GM21526 (cell line): ENCODE data around the gene AUTS2.

Experiments used
- ATAC-seq: cut with Tn5 transposase; IDR thresholded peaks from one replicate; pipeline ENCODE4 v1.9.1; 2021; ENCODE audit warnings: moderate library complexity; ENCODE audit not compliant: unreplicated experiment, low FRiP score

Gene AUTS2

DNA sequence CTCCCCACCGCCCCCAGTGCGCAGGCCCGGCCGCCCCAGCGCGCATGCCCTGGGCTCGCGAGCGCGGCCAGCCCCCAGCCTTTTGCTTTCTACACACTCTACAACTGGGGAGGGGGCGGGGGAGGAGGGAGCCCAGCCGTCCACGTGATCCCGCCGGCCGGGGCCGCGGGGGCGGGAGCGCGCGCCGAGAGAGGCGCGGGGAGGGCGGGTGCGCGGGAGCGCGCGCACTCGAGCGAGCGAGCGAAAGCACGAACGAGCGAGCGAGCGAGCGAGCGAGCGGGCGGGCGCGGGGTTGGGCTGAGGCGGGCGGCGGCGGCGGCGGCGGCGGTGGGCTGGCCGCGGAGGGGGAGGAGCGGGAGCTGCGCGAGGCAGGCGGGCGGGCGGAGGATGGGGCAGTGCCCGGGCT is at the start of gene AUTS2:
Gene AUTS2, plus strand, starts transcription at position 395 of the 406 bp plus-strand sequence. CDS start 1,179 bp downstream, outside the sequence.
- peak; percentile 54 for ATAC-seq

GRCh38 chr7:69550991-69551390 is 47.3 kb upstream of the AUTS2 start:
- ATAC-seq, result no peak

GRCh38 chr7:69553190-69553589 is 45.1 kb upstream of the AUTS2 start:
- ATAC-seq, result no peak

- ATAC-seq, result no peak
Measured at GRCh38 chr7:69561266-69561960, 36.9 kb upstream of the AUTS2 start.

DNA sequence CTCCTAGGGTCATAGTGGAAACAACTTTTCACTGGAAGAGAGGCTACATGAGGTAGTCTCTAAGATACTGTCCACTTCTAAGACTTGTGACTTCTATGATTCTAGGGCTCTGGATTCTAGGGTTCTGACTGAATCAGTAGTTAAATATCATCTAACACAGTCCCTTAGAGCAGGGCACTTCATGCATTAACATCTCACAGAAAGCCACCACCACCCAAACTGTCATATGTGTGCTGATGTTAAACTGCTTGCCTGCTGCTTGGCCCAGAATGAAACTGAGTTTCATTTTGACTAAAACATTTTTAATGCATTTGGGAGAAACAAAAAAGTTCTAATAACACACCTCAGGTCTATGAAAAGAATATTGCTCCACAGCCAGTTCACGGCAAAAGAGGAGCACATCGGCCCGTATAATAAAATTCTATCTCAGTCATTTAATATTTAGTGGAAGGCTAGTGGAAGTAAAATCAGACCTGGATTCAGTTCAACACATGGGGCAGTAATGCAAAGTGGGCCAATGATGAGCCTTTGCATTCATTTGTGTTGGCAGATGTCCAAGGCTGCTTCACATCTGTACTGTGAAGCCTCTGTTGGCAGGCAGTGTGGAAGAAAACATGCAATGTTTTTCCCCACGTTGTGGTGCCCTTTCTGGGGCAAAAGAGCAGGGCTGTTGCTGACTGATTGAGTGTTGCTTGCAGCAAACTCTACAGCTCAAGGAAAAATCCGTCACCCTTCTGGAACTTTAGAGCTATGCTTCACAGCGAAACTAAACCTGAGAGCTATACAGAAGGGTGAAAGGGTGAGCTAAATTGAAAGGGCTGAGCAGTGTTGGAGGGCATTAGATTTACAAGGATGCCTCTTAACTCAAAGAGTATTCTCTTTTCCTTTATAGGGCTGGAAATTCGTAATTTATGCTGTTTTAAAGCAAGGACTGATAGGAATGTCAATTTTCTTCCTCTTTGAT is 33.5 kb upstream of the AUTS2 start:
- peak; percentile 66 for ATAC-seq

- no peak for ATAC-seq
Measured at GRCh38 chr7:69567800-69568199, 30.5 kb upstream of the AUTS2 start.

DNA sequence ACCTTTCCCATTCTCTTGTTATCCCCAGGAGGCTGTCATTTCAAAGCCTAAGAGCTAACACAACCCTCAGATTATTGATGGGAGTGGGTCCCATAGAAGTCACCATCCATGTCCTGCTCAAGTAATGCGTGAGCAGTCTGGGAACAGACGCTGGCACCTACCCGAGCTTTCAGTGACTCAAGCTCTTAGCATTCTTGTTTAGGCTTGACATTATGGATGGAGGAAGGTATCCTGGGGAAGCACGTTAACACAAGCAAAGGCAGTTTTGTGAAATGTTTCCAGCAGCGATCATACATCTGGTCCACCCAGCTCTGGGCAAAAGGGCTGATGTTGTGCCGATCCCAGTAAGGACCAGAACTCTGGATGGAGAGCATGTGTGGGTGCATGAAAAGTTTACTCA is 30.0 kb upstream of the AUTS2 start:
- ATAC-seq, result no peak

GRCh38 chr7:69575651-69576050 is 22.6 kb upstream of the AUTS2 start:
- ATAC-seq, result no peak

DNA sequence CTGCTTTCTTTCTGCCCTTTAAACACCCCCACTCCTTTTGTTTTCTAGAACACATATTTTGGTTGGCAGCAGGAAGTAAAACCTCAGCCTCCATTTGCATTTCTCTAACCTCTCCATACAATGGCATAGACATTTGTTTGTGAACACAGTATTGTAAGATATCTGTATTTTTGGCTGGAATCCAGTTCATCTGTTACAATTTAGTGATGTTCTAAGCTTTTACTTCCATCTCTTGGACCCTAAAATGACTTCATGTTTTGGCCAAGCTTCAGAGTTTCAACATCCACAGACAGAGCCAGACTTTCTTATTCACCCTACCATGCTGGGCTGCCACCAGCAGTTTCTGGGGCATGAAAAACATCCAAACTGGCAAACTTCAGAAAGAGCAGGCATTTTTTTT is 21.1 kb upstream of the AUTS2 start:
- ATAC-seq, result no peak

DNA sequence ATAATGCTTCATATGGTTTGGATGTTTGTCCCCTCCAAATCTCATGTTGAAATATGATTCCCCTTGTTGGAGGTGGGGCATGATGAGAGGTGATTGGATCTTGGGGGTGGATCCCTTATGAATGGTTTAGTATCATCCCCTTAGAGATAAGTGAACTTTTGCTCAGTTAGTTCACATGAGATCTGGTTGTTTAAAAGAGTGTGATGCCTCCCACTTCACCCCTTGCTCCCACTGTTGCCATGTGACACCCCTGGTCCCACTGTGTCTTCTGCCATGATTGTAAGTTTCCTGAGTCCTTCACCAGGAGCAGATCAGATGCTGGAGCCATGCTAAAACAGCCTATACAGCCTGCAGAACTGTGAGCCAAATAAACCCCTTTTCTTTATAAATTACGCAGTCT is 13.1 kb upstream of the AUTS2 start:
- ATAC-seq, result no peak

GRCh38 chr7:69586321-69586720 is 12.0 kb upstream of the AUTS2 start:
- no peak for ATAC-seq

DNA sequence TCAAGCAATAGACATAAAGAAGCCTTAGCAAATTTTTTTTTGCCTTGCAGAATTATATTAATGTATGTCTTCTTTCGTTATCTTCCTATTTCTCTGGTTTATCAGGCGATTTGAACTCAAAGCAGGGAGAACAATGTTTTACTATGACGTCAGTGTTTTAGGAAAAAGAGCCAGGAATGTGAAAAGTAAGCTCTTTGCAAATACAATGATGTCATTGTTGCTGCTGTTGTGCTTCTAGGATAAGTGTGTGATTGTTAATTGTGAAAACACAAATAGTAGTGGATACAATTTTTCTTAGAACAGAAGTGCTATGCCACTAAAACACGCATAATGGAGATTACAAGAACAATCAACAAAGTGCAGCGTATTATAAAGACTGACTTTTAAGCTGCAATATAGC is 9.5 kb upstream of the AUTS2 start:
- ATAC-seq, result no peak

GRCh38 chr7:69591805-69592204 is 6.5 kb upstream of the AUTS2 start:
- ATAC-seq, result no peak

DNA sequence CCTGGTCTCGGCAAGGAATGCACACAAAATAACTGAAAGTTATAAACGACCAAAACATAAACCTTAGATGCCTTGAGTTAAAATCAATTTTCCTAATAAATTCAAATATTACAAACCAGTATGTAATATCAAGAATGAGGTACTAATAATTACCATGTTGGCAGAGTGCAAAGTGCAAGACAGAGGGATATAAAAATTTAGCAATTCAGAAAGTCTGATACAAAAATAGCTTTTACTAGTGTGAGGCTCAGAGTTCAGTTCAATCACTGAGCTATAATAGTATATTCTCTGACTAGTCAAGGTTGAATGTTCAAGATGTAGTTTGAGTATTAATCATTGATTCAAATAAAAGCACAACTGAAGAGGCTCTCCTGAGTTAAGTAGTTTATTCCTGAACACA is 4.8 kb upstream of the AUTS2 start:
- ATAC-seq, result no peak

- no peak for ATAC-seq
Measured at GRCh38 chr7:69595415-69595814, 2.9 kb upstream of the AUTS2 start.

DNA sequence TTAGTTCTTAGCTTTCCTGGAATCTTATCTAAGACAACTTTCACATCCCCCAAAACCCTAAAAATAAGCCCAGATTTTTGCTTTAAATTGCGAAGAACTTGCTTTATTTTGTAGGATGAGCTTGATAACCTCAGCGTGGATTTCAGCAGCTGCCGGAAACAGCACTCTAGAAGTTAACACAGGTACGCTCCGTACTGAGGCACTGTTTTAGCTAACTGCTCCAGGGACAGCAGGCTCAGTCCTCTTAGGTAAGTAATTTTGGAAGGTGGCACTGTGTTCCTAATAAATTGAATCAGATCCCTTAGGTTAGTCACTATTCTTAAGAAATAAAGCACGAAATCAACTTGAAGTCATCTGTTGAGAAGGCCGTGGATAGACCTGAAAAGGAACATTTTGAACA is 2.2 kb upstream of the AUTS2 start:
- ATAC-seq, result no peak

GRCh38 chr7:69596723-69597277 is 1.5 kb upstream of the AUTS2 start:
- ATAC-seq, result no peak

- ATAC-seq, result peak; percentile 10
Measured at GRCh38 chr7:69597278-69598076, 798 bp upstream of the AUTS2 start.

- no peak for ATAC-seq
Measured at GRCh38 chr7:69598487-69599285, 411 bp downstream of the AUTS2 start.
